DND-41 (cell line): ENCODE data around the gene ZNF184.

ENCODE experiments used
- ATAC-seq: fragments of 200-7000 bp; cut with Tn5 transposase; 3 replicates; pipeline ENCODE4 v1.9.1; 2021; ENCODE audit warnings: low read depth; ENCODE audit not compliant: insufficient read depth
- DNase-seq: peaks from one replicate; pipeline ENCODE4 v3.0.0-alpha.2; 2020
- H2AFZ ChIP-seq: 2 replicates; pipeline ENCODE4 v1.6.0; 2012; ENCODE audit warnings: low read depth, low read length
- H3K27ac ChIP-seq: 2 replicates; pipeline ENCODE4 v1.5.1; 2012; ENCODE audit warnings: low read length, inconsistent platforms
- H3K27me3 ChIP-seq: fragments of 200-600 bp; sonication (generic); 2 replicates; pipeline ENCODE4 v1.6.0; 2012; ENCODE audit warnings: low read length, mild to moderate bottlenecking, inconsistent platforms; ENCODE audit not compliant: insufficient read depth, poor library complexity
- H3K36me3 ChIP-seq: 2 replicates; pipeline ENCODE4 v1.5.1; 2012; ENCODE audit warnings: low read length, inconsistent platforms; ENCODE audit not compliant: insufficient read depth
- H3K4me1 ChIP-seq: 2 replicates; pipeline ENCODE4 v1.5.1; 2012; ENCODE audit warnings: mild to moderate bottlenecking, low read length; ENCODE audit not compliant: insufficient read depth
- H3K4me2 ChIP-seq: 2 replicates; pipeline ENCODE4 v1.6.0; 2012; ENCODE audit warnings: mild to moderate bottlenecking, moderate library complexity, low read length, inconsistent platforms; ENCODE audit not compliant: insufficient read depth
- H3K4me3 ChIP-seq, 2 experiments: fragments of 200-600 bp in 1 of 2; shearing (Covaris generic) in 1 of 2; 2 replicates each; pipeline ENCODE4 v1.5.1; 2012 to 2016; ENCODE audit warnings: inconsistent platforms in 2 of 2, low read length in 2 of 2, mild to moderate bottlenecking in 2 of 2, low read depth in 1 of 2, moderate library complexity in 1 of 2
- H3K79me2 ChIP-seq: 2 replicates; pipeline ENCODE4 v1.6.0; 2012; ENCODE audit warnings: low read length, inconsistent platforms; ENCODE audit not compliant: insufficient read depth
- H3K9ac ChIP-seq: 2 replicates; pipeline ENCODE4 v1.6.0; 2012; ENCODE audit warnings: low read depth, mild to moderate bottlenecking, inconsistent platforms, low read length, moderate library complexity
- H3K9me3 ChIP-seq: 2 replicates; pipeline ENCODE4 v1.5.1; 2012; ENCODE audit warnings: low read length, moderate library complexity, mild to moderate bottlenecking, inconsistent platforms; ENCODE audit not compliant: insufficient read depth, severe bottlenecking
- H4K20me1 ChIP-seq: 2 replicates; pipeline ENCODE4 v1.6.0; 2012; ENCODE audit warnings: low read length; ENCODE audit not compliant: insufficient read depth
- EZH2 ChIP-seq: IDR thresholded peaks from 3 replicates; pipeline ENCODE4 v1.6.1; 2012; ENCODE audit warnings: borderline replicate concordance, low read depth, mild to moderate bottlenecking, moderate library complexity, low read length, inconsistent platforms; ENCODE audit not compliant: severe bottlenecking
- TF ChIP-seq, protein P1 (sequence below): IDR thresholded peaks from 2 replicates; pipeline ENCODE4 v1.5.1; 2012; ENCODE audit warnings: borderline replicate concordance, low read length, moderate library complexity, mild to moderate bottlenecking; ENCODE audit not compliant: poor library complexity, severe bottlenecking; ENCODE audit errors: extremely low read depth

ZNF184 gene

DNA sequence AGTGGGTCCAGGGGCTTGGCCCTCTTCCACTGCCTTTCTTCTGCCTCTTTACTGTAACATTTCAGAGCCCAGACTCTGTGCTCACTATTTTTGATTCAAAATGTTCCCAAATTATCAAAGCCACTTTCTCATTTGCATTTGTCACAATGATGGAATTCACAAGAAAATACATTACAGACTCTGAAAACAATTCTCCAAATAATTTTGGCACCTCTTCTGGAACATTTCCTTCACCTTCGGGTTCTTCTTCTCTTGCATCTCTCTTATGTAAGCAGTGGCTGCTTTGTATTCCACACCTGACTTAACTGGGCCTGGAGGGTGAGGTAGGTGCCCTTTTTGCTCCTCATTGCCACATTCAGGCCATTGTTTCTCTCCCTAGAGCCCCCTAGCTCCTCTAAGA is 30.0 kb downstream of the ZNF184 start:
- Histone ChIP-seq H4K20me1 (no peaks in the 10 kb centered on the region), H3K79me2 (no peaks in the 10 kb centered on the region), H3K27me3 (no peaks in the 10 kb centered on the region), H3K36me3 (peaks cover 7% of the 10 kb centered on the region), H2AFZ (no peak overlapping the region), H3K9me3 (peaks cover 6% of the 10 kb centered on the region), H3K9ac (no peak overlapping the region), H3K27ac (no peak overlapping the region), H3K4me1 (no peaks in the 10 kb centered on the region), H3K4me3 (no peak overlapping the region), H3K4me2 (no peak overlapping the region)
- TF ChIP-seq, protein P1, sequence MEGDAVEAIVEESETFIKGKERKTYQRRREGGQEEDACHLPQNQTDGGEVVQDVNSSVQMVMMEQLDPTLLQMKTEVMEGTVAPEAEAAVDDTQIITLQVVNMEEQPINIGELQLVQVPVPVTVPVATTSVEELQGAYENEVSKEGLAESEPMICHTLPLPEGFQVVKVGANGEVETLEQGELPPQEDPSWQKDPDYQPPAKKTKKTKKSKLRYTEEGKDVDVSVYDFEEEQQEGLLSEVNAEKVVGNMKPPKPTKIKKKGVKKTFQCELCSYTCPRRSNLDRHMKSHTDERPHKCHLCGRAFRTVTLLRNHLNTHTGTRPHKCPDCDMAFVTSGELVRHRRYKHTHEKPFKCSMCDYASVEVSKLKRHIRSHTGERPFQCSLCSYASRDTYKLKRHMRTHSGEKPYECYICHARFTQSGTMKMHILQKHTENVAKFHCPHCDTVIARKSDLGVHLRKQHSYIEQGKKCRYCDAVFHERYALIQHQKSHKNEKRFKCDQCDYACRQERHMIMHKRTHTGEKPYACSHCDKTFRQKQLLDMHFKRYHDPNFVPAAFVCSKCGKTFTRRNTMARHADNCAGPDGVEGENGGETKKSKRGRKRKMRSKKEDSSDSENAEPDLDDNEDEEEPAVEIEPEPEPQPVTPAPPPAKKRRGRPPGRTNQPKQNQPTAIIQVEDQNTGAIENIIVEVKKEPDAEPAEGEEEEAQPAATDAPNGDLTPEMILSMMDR: no peak
- no peak for TF ChIP-seq EZH2
- no peak for DNase-seq
- ATAC-seq: no peak

DNA sequence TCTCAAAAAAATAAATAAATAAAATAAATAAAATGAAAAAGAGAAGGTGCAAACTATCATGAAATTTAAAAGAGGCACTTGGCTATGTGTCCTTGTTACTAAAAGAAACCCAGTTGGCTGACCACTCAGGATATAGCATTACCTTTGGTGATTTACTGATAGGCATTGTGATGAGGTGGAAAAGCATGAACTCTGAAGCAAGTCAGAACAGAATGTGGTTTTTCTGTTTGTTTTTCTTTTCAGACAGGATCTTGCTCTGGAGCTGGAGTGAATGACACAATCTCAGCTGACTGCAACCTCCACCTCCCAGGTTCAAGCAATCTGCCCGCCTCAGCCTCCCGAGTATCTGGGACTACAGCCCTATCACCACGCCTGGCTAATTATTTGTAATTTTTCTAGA is 31.9 kb downstream of the ZNF184 start:
- no peaks in the 10 kb centered on the region for H3K4me1 ChIP-seq
- no peak for DNase-seq
- no peak overlapping the region for H3K4me3 ChIP-seq
- H3K36me3 ChIP-seq: no peaks in the 10 kb centered on the region
- TF ChIP-seq EZH2: no peak
- TF ChIP-seq, protein P1: no peak
- H3K27me3 ChIP-seq: no peaks in the 10 kb centered on the region
- no peak for ATAC-seq
- H3K79me2 ChIP-seq: no peaks in the 10 kb centered on the region
- H4K20me1 ChIP-seq: no peaks in the 10 kb centered on the region
- H3K9me3 ChIP-seq: no peaks in the 10 kb centered on the region
- no peak overlapping the region for H3K27ac ChIP-seq
- H3K9ac ChIP-seq: no peak overlapping the region
- no peak overlapping the region for H3K4me2 ChIP-seq
- no peak overlapping the region for H2AFZ ChIP-seq

DNA sequence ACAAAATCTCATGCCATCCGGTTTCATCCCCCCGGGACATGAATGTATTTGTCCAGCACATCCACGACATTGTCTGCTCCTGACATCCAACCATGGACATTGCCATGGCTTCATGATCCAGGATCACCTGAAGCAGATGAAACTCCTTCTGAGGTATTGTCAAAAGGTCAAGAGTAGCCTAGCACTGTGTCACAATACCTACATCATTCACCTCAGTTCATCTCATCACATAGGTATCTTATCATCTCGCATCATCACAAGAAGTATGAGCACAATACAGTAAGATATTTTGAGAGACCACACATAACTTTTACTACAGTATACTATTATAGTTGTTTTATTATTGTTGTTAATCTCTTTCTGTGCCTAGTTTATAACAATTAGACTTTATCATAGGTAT is 33.5 kb downstream of the ZNF184 start:
- Histone ChIP-seq H3K4me1 (no peaks in the 10 kb centered on the region), H3K9me3 (no peaks in the 10 kb centered on the region), H3K4me2 (no peak overlapping the region), H3K36me3 (no peaks in the 10 kb centered on the region), H2AFZ (no peak overlapping the region), H3K27me3 (no peaks in the 10 kb centered on the region), H3K9ac (no peak overlapping the region), H3K27ac (no peak overlapping the region), H4K20me1 (no peaks in the 10 kb centered on the region), H3K4me3 (no peak overlapping the region), H3K79me2 (no peaks in the 10 kb centered on the region)
- TF ChIP-seq, protein P1: no peak
- TF ChIP-seq EZH2: no peak
- ATAC-seq: no peak
- DNase-seq: no peak

DNA sequence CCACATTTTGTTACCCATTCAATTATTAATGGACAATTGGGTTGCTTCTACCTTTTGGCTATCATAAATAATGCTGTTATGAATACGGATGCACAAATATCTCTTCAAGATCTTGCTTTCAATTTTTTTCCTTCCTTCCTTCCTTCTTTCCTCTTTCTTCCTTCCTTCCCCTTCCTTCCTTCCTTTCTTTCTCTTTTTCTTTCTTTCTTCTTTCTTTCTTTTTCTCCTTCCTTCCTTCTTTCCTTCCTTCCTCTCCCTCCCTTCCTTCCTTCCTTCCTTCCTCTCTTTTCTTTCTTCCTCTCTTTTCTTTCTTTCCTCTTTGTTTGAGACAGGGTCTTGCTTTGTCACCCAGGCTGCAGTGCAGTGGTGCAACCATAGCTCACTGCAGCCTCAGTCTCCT is 39.2 kb downstream of the ZNF184 start:
- Histone ChIP-seq H3K9ac (no peak overlapping the region), H3K4me1 (no peaks in the 10 kb centered on the region), H3K4me3 (no peak overlapping the region), H3K9me3 (no peaks in the 10 kb centered on the region), H3K79me2 (no peaks in the 10 kb centered on the region), H3K27me3 (no peaks in the 10 kb centered on the region), H3K36me3 (no peaks in the 10 kb centered on the region), H4K20me1 (no peaks in the 10 kb centered on the region), H3K27ac (no peak overlapping the region), H2AFZ (no peak overlapping the region), H3K4me2 (no peak overlapping the region)
- no peak for ATAC-seq
- TF ChIP-seq EZH2: no peak
- TF ChIP-seq, protein P1: no peak
- DNase-seq: no peak
